Upper lobe of right lung (tissue), 1 donor: Measurements from ENCODE around the gene POU2F3. TPM values are rescaled to one million over a fixed set of nuclear protein-coding genes. Genes with fewer than 3 reads are reported as not detected.

Experiments used
- ATAC-seq: fragments of 200-7000 bp; cut with Tn5 transposase; one replicate; pipeline ENCODE4 v1.9.1; 2020; ENCODE audit warnings: mild to moderate bottlenecking, moderate library complexity
- DNase-seq: peaks from one replicate; pipeline ENCODE4 v3.0.0-alpha.2; 2020
- H3K27ac ChIP-seq: fragments of 200-600 bp; one replicate; pipeline ENCODE4 v1.8.0; 2022
- H3K27me3 ChIP-seq: fragments of 200-600 bp; one replicate; pipeline ENCODE4 v1.8.0; 2022; ENCODE audit warnings: mild to moderate bottlenecking
- H3K36me3 ChIP-seq: fragments of 200-600 bp; one replicate; pipeline ENCODE4 v1.8.0; 2022
- H3K4me1 ChIP-seq: fragments of 200-600 bp; one replicate; pipeline ENCODE4 v1.8.0; 2022
- H3K4me3 ChIP-seq: fragments of 200-600 bp; one replicate; pipeline ENCODE4 v1.8.0; 2022; ENCODE audit warnings: mild to moderate bottlenecking
- H3K9me3 ChIP-seq: fragments of 200-600 bp; one replicate; pipeline ENCODE4 v1.8.0; 2022
- intact Hi-C: fragments of 100-400 bp; cut with DNase I; formaldehyde crosslinking; loops from one replicate; pipeline ENCODE4 v1.11.0; 2022
- total RNA-seq: library from RNA; stranded (reverse); fragmentation: NEBNext Ultra II Directional; extraction: Animal tissue kit (Norgen Biotek cat#: 25700); gene quantifications from one replicate; pipeline ENCODE4 v1.2.1, GENCODE V29; 2021
- TF ChIP-seq, protein P1 (sequence below): fragments of 200-600 bp; IDR thresholded peaks from one replicate; pipeline ENCODE4 v1.8.0; 2022; ENCODE audit warnings: antibody characterized with exemption
- donor health status: DM: no; HTN: yes; CAD: no; lungs with severe emphysema.

Gene POU2F3
- total RNA-seq, 1 donor from 2014 or later, result 3.0 TPM

DNA sequence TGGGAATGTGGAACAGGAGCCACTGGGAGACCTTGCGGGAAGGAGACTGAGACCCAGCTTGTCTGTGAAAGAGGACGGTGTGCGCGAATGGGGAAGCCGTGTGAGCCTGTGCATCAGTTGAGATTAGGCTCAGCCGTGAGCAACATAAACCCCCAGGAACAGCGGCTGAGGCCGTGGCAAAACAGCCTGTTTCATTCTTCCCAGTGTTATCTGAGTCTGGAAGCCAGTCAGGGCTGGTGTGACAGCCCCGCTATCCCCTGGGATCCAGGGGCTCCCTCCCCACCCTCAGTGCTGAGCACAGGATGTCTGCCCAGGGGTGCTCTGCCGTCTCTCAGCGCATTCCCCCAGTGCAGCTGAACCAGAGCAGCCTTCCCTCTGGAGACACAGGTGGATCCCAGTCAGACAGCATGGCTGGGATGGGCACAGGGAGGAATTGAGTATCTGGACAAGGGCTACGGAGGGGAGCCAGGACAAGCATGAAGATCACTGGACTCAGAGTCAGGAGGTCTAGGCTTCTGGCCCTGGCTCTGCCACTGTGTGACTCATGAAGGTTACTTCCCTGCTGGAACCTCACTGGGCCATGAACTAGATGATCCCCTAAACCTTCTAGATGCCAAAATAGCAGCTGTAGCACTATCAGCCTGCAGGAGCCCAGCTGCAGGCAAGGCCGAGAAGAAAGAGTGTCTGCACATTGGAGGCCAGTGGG, 20.6 kb upstream of the POU2F3 start:
- Histone ChIP-seq H3K4me1 (peaks cover 4% of the 10 kb centered on the region), H3K27ac (no peak overlapping the region)
- TF ChIP-seq, protein P1, sequence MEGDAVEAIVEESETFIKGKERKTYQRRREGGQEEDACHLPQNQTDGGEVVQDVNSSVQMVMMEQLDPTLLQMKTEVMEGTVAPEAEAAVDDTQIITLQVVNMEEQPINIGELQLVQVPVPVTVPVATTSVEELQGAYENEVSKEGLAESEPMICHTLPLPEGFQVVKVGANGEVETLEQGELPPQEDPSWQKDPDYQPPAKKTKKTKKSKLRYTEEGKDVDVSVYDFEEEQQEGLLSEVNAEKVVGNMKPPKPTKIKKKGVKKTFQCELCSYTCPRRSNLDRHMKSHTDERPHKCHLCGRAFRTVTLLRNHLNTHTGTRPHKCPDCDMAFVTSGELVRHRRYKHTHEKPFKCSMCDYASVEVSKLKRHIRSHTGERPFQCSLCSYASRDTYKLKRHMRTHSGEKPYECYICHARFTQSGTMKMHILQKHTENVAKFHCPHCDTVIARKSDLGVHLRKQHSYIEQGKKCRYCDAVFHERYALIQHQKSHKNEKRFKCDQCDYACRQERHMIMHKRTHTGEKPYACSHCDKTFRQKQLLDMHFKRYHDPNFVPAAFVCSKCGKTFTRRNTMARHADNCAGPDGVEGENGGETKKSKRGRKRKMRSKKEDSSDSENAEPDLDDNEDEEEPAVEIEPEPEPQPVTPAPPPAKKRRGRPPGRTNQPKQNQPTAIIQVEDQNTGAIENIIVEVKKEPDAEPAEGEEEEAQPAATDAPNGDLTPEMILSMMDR, result no peak

DNA sequence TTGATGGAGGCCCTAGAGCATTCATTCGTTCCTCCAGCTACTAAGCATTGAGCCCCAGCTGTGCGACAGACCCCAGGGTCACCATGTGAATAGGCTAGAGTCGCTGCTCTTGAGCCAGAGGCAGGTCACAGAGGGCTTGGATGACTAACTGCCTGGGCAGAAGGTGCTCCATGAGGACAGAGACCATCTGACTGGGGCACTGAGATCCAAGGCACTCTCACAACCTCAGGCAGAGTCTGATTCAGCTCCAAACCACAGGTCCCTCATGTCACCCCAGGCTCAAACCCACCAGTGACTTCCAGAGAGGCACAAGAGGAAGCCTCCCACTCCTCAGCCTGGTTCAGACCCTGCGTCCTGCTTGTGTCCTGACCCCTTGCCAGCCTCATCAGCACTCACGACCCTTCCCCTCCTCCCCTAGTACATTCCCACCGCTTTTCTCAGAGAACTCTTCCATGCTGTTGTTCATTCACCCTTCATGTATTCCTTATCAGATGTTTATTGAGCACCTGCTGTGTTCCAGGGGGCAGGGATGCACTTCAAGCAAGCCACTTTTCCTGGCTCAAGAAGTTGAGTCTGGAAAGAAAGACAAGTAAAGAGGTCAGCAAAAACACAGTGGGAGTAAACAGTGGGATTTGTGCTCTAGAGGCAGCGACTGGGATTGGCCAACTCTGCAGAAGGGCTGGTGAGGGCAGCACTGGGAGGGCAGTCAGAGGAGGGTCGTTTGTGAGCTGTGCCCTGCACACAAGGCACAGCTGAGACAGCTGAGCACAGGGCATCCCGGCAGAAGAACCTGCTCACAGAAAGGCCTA, 19.8 kb upstream of the POU2F3 start:
- ATAC-seq (no peak), DNase-seq (no peak)
- Histone ChIP-seq H3K36me3 (no peaks in the 10 kb centered on the region), H3K4me1 (peaks cover 12% of the 10 kb centered on the region), H3K4me3 (no peak overlapping the region), H3K9me3 (no peaks in the 10 kb centered on the region), H3K27ac (no peak overlapping the region), H3K27me3 (no peaks in the 10 kb centered on the region)
- TF ChIP-seq, protein P1, result no peak
- intact Hi-C loops, result no loop called here

More for the DNA sequence above, 20.6 kb upstream of the POU2F3 start:
- Histone ChIP-seq H3K9me3 (no peaks in the 10 kb centered on the region), H3K4me3 (no peak overlapping the region), H3K36me3 (no peaks in the 10 kb centered on the region), H3K27me3 (no peaks in the 10 kb centered on the region)
- DNase-seq, result no peak
- ATAC-seq, result no peak
- intact Hi-C loops, result no loop called here

DNA sequence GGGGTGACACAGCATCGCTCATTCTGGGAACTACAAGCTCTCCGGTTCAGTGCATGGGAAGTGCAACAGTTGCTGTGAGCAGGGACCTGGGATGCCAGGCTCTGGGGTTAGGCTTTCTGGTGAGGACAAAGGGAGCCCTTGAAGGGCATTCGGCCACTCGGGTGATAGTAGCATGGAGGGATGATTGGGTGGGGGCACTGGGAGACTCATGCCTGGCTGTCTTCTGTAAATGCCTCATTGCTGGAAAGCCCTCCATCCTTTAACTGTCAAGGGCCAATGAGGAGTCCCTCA, 19.2 kb upstream of the POU2F3 start:
- ATAC-seq (no peak), DNase-seq (no peak)
- Histone ChIP-seq H3K4me3 (no peak overlapping the region), H3K36me3 (no peaks in the 10 kb centered on the region), H3K9me3 (no peaks in the 10 kb centered on the region), H3K27ac (no peak overlapping the region), H3K27me3 (no peaks in the 10 kb centered on the region), H3K4me1 (peaks cover 17% of the 10 kb centered on the region)
- TF ChIP-seq, protein P1, result no peak
- intact Hi-C loops, result no loop called here

DNA sequence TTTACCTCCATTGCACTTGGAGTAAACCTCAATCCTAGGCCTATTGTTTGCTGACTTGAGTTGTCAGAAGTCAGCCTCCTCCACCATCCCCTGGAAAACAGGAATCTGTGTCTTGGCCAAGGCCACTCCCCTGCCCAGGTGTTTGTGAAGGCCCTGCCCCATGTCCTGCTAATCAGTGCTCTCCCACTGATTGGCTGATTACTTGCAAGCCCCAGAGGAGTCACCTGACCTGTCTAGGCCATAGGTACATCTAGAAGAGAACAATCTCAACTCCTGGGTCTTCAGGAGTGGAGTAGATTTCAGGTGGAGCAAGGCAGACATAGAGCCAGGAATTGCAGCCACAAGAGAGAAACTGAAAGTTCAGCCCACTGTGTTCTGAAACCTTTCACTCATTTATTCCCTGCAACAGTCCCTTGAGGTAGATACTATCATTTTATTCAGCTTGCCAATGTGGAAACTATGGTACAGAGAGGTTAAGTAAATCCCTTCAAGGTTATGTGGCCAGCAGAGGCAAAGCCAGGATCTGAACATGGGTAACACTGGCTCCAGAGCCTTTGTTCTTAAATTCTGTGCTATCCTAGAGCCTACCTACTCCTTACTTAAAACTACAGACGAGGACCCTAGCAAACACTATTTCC, 18.7 kb upstream of the POU2F3 start:
- H3K27ac ChIP-seq, result no peak overlapping the region
- DNase-seq (no peak), ATAC-seq (no peak)
- no peak overlapping the region for H3K4me3 ChIP-seq
- no peaks in the 10 kb centered on the region for H3K27me3 ChIP-seq
- H3K36me3 ChIP-seq, result no peaks in the 10 kb centered on the region
- TF ChIP-seq, protein P1, result no peak
- intact Hi-C loops, result no loop called here
- no peaks in the 10 kb centered on the region for H3K9me3 ChIP-seq
- H3K4me1 ChIP-seq, result peaks cover 18% of the 10 kb centered on the region

DNA sequence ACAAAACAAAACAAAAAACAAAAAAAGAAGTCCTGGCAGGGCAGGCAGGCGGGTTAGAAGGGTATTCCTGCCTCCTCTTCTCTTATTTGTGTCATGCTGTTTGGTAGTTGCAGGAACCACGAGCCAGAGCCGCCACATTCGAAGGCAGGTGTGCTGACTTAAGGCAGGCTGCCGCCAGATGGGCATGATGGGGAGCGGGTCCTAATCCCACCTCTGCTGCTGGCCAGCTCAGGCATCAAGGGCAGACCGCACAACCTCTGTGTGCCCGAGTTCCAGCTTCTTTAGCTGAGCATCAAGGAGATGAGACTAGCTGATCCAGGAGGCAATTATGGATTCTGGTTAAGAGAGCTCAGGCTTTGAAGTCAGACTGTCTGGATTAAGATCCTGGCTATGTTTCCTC, 17.0 kb upstream of the POU2F3 start:
- H3K9me3 ChIP-seq, result no peaks in the 10 kb centered on the region
- peaks cover 18% of the 10 kb centered on the region for H3K4me1 ChIP-seq
- DNase-seq, result no peak
- no peak overlapping the region for H3K4me3 ChIP-seq
- H3K36me3 ChIP-seq, result no peaks in the 10 kb centered on the region
- no peaks in the 10 kb centered on the region for H3K27me3 ChIP-seq
- intact Hi-C loops, result no loop called here
- TF ChIP-seq, protein P1, result no peak
- no peak for ATAC-seq
- no peak overlapping the region for H3K27ac ChIP-seq
